ENCODE data around the gene CCDC63.

The CCDC63 gene

GRCh38 chr12:110846615-110847566 is at the start of gene CCDC63:
CCDC63 (plus strand) TSS chr12:110846987; CDS start chr12:110852955, 5,968 bp downstream.
- no peak for DNase-seq

GRCh38 chr12:110798461-110798860 is 48.3 kb upstream of the CCDC63 start:
- DNase-seq: no peak

- DNase-seq: no peak
Observed at GRCh38 chr12:110802489-110802888, 44.3 kb upstream of the CCDC63 start.

- no peak for DNase-seq
Observed at GRCh38 chr12:110804406-110804805, 42.4 kb upstream of the CCDC63 start.

GRCh38 chr12:110807640-110808039 is 39.1 kb upstream of the CCDC63 start:
- no peak for DNase-seq

- DNase-seq: no peak
Observed at GRCh38 chr12:110809149-110809548, 37.6 kb upstream of the CCDC63 start.

GRCh38 chr12:110811972-110812371 is 34.8 kb upstream of the CCDC63 start:
- no peak for DNase-seq

GRCh38 chr12:110813285-110813684 is 33.5 kb upstream of the CCDC63 start:
- no peak for DNase-seq

- no peak for DNase-seq
Observed at GRCh38 chr12:110813756-110814155, 33.0 kb upstream of the CCDC63 start.

- DNase-seq: no peak
Observed at GRCh38 chr12:110816248-110816647, 30.5 kb upstream of the CCDC63 start.

GRCh38 chr12:110816779-110817178 is 30.0 kb upstream of the CCDC63 start:
- DNase-seq: no peak

GRCh38 chr12:110818511-110818910 is 28.3 kb upstream of the CCDC63 start:
- no peak for DNase-seq

GRCh38 chr12:110819150-110819549 is 27.6 kb upstream of the CCDC63 start:
- DNase-seq: no peak

- no peak for DNase-seq
Observed at GRCh38 chr12:110819646-110820045, 27.1 kb upstream of the CCDC63 start.

GRCh38 chr12:110821917-110822316 is 24.9 kb upstream of the CCDC63 start:
- no peak for DNase-seq

- no peak for DNase-seq
Observed at GRCh38 chr12:110822821-110823415, 23.9 kb upstream of the CCDC63 start.

- DNase-seq: no peak
Observed at GRCh38 chr12:110824342-110824741, 22.4 kb upstream of the CCDC63 start.

- no peak for DNase-seq
Observed at GRCh38 chr12:110825530-110825929, 21.3 kb upstream of the CCDC63 start.

GRCh38 chr12:110826592-110827200 is 20.1 kb upstream of the CCDC63 start:
- DNase-seq: peak; percentile 82

- no peak for DNase-seq
Observed at GRCh38 chr12:110829308-110829707, 17.5 kb upstream of the CCDC63 start.

GRCh38 chr12:110836291-110836690 is 10.5 kb upstream of the CCDC63 start:
- no peak for DNase-seq

- DNase-seq: no peak
Observed at GRCh38 chr12:110841007-110841406, 5.8 kb upstream of the CCDC63 start.

GRCh38 chr12:110844131-110844530 is 2.7 kb upstream of the CCDC63 start:
- no peak for DNase-seq

Measured in CD4-positive, alpha-beta T cell treated with Interleukin-12 subunit alpha and Interleukin-12 subunit beta, for 1 hour (primary cell).